RPMI7951 (cell line): ENCODE measurements around the gene TBX18. TPM values are rescaled to one million over a fixed set of nuclear protein-coding genes. Genes with fewer than 3 reads are reported as not detected.

Experiments
- DNase-seq: peaks from one replicate; pipeline ENCODE4 v3.0.0-alpha.2; 2012; ENCODE audit warnings: low read depth
- total RNA-seq: library from RNA; depleted of rRNA; stranded (reverse); fragments of >200 nt; shearing (Covaris generic); gene quantifications from 2 replicates; pipeline ENCODE4 v1.2.3, GENCODE V29; 2014

TBX18 gene
- total RNA-seq, 1 experiment from 2014 or later, result 13.6 TPM

DNA sequence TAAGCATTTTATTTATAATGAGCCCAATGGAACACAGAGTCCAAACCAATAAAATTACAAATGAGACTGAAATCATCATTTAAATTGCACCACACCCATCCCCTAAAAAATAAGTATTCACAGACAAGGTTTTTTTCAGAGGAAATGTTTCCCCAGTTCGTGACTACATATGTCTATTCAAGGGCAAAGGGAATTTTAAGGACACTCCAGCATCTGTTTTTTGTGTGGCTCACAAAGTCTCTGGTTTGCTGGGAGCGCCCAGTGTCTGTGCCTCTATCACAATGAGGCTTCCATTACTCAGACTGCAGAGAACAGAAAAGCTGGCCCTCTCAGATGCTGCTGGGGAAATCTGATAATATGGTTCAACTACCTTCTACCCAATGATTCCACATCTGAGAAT, 16.0 kb downstream of the TBX18 start:
- no peak for DNase-seq

GRCh38 chr6:84743616-84744015, 20.8 kb downstream of the TBX18 start:
- no peak for DNase-seq

DNA sequence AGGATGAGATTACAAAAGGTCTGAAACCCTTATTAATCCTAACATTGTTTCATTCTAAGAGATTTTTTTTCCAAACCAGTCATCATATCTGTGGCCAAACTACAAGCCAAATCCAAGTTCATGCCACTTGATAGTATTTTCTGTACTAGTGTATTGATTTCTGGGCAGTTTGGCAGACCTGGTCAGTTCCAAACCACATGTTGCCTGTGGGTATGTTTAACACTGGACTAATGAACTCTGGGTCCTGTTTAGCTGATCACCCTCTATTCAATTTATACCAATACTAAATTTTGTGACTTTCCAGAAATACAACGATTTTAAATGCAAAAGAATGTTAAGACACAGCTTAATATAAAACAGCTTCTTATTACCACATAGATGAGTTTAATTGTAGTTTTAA, 24.0 kb downstream of the TBX18 start:
- no peak for DNase-seq

DNA sequence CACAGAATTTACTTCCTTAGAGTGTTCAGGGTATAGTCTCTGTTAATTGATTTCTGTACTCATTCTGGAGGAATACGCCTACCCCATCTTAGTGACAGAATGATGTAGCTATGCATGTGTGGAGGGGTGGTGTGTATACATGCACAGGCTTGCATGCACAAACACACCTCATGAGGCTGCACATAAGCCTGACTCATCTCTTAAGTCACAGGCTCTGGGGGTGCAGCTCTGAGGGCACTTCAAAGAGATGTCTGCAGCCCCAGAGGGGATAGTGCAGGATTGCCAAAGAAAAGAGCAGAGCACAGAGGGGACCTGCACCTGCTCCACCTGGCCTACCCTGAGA, 24.6 kb downstream of the TBX18 start:
- DNase-seq, result peak; percentile 4

- DNase-seq, result no peak
These were observed 25.2 kb downstream of the TBX18 start for GRCh38 chr6:84738996-84739865.

DNA sequence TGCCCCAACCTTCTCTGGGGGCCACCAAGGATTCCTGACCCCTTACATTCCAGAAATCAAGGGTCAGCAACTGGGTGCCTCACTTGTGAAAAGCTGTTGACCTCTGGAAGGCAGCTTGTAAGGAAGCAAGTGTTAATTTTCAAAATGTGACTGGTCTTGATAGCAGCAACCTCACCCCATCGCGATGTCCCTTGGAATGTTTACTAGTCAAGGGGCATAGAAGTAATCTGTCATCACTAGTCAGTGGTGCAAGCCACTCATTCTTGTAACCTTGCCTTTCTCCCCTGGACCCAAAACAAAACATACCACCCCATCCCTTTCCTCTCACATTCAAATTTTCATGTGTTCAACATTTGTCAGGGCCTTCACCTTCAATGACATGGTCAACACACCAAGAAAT, 30.5 kb downstream of the TBX18 start:
- no peak for DNase-seq

DNA sequence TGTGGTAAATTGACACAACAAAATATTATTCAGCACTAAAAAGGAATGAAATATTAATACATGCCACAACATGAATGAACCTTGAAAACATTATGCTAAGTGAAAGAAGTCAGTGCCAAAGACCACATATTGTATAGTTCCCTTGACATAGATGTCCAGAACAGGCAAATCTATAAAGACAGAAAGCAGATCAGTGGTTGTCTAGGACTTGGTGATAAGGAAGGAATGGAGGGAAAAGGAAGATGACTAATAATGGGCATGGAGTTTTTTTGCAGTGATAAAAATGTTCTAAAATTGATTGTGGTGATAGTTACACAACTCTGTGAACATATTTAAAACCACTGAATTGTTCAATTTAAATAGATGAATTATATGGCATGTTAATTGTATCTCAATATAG, 32.5 kb downstream of the TBX18 start:
- DNase-seq, result no peak

DNA sequence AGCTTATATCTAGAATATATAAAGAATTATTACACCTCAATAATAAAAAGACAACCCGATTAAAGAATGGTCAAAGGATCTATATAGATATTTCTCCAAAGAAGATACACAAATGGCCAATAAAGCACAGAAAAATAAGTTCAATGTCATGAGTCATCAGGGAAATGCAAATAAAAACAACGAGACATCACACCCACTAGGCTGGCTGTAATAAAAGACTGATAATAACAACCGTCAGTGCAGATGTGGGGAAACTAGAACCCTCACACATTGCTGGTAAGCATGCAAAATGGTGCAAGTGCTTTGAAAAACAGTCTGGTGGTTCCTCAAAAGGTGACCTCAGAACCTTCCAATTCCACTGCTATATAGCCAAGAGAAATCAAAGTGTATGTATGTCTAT, 33.0 kb downstream of the TBX18 start:
- DNase-seq, result no peak

DNA sequence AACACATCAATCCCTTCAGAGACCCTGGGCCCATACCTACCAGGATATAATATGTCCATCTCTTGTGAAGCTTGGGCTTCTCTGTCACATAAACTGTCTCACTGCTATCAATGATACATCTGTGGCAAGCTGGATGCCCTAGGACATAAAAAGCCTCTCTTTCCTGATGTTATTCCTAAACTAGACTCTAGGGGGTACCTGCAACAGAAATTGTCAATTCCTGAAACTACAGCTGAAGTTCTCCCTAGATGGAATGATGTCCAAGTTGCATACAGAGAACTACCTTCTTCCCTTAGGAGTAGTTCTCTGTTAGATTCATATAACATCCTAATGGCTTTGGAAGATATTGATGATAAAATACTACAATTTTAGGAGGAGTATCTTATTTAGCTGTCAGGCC, 35.8 kb downstream of the TBX18 start:
- peak; percentile 51 for DNase-seq

DNA sequence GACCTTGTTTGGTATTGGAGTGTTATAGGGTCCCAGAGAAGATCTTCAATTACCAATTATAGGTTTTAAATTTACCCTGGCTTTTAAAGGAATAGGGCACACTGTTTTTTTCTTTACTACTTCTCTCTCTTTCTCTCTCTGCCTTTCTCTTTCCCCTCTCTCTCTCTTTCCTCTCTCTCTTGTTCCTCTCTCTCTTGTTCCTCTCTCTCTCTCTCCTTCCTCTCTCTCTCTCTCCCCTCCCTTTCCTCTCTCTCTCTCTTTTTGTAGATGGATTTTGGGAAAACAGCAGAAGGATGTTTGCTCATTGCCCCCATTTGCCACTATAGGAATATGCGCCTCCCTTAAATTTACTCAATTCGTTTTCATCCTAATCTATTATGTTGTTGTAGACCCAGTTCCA, 45.2 kb downstream of the TBX18 start:
- no peak for DNase-seq

DNA sequence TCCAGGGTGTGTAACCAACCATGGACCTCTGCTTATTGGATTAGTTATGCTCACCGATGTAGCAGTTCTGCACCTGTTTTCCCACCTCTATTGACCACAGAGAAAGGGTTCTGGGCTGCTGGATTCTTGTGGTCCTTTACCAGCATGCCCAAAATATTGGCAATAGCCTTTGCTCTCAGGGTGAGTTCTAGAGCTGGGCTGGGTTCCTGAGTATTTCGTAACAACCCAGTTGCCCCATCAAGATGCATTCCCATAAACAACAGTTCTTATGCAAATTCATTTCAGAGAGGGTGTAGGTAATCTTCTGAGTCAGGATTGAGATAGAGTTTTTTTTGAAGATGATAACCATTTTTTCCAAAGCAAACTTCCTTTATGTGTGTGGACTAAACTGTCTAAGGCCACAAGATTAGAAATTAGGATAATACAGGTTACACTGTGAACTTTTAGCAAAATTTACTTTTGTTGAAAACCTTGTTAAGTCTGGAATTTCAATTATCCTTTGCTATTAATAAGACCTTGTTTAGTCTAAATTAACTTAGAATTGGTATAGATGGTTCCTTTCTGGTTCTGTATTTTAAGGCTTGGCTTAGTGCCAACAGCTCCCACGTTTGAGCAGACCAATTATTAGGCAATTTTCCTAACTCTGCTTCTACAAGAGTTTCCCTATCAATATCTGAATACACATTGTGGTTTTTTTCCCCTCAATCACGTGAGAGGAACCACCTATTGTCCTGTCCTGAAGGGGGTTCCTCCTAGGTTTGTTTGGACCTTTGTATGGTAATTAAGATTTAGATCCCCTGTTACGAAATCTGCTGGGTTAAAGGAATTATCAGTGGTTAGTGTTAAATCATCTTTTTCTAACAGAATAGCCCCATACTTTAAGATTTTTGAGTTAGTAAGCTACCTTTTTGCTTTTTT, 46.1 kb downstream of the TBX18 start:
- DNase-seq, result no peak

- DNase-seq, result no peak
These were observed 55.3 kb downstream of the TBX18 start for GRCh38 chr6:84709121-84709520.

DNA sequence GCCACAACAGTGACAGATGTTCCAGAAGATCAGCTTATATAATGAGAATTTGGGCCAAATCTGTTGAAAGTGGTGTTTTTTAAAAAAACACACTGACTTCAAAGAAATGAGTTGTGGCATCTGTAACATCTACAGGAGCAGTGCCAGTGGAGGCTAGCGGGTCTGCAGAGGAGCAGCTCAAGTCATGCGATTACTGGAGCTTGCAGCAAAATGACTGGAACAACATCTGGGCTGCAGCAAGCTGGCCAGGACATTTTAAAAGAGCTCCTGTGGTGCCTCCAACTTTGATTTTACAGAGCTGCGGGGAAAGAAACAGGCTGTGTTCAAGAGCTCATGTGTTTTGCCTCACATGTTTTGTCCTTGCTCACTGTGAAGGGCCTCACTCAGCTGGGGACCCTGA, 57.2 kb downstream of the TBX18 start:
- peak; percentile 28 for DNase-seq

- DNase-seq, result no peak
These were observed 68.2 kb downstream of the TBX18 start for GRCh38 chr6:84696166-84696565.

DNA sequence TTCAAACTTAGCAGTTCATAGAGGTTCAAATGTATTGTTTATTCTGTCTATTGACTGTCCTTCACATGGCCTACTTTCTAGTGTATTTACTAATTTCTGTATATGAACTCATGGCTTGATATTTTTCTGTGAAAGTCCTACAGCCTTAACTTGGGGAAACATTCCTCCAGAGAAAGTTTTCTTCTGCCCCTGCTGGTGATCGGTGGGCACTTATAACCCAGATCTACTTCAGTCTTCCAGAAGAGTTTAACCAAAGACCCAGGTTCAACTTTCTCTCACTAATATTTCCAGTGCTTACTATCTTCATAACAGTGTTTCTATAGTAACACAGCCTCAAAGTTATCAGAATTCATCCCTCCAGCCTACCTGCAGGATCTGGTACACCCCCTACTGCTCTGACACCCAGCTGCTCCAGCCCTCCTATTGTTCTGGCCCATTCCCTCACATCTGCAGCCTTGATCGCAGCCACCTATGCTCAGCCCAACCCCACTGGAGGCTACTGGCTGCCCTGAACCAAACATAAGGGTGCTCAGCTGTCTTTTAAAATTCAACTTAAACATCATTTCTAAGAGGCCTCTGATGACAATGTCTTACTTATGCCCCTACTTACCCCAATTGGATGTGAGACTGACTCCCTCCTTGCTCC, 72.3 kb downstream of the TBX18 start:
- no peak for DNase-seq

- DNase-seq, result no peak
These were observed 76.1 kb downstream of the TBX18 start for GRCh38 chr6:84688141-84688873.

DNA sequence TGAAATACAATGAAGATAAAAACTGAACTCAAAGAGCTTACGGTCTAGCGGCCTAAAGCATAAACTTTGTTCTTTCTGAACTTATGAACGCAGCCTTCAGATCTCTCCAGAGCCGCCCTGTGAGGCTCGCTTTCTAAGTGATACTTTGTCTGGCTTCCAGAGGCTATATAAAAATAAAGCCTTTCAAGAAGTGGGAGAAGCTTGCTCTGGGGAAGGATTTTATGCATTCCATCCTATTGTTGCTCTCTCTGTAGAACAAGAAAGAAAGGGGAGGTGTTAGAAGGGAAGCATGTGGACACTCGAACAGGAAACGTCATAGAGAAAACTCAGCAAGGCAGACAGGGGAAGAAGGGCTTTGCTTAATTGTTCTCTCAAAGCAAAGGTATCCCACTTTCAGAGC, 77.0 kb downstream of the TBX18 start:
- peak; percentile 46 for DNase-seq

GRCh38 chr6:84685983-84686584, 78.3 kb downstream of the TBX18 start:
- DNase-seq, result peak; percentile 59

- peak; percentile 63 for DNase-seq
These were observed 82.6 kb downstream of the TBX18 start for GRCh38 chr6:84681693-84682326.

DNA sequence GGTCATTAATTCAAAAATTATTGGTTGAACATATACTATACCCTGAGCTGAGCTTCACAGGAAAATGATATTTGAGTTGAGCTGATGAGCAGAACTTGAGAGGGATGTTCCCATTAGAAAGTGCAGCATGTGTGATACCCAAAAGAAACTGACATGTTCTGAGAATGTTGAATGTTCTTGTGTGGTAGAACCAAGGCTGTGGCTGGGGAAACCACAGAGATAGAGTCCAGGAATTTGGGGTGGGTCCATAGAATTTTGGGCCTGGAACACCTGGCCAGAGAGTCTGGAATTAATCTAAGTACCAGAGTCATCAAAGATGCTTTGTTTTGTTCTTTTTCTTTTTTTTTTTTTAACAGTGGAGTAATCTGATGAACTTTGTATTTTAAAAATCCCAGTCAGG, 88.7 kb downstream of the TBX18 start:
- no peak for DNase-seq

- no peak for DNase-seq
These were observed 90.0 kb downstream of the TBX18 start for GRCh38 chr6:84674395-84674794.
